Stimulated activated naive CD8-positive, alpha-beta T cell treated with anti-CD3 and anti-CD28 coated beads, Interleukin-15, Interleukin-2, amounts not matched to agents 100 ng/mL and 50 ng/mL, for 24 hours (primary cell): ENCODE data around the gene TDO2.

ENCODE experiments used
- H3K27ac Mint-ChIP-seq: one replicate; pipeline ENCODE4 v1.8.0; 2021; ENCODE audit warnings: mild to moderate bottlenecking, mixed read lengths
- H3K27me3 Mint-ChIP-seq: one replicate; pipeline ENCODE4 v1.8.0; 2021; ENCODE audit warnings: mixed read lengths
- H3K36me3 Mint-ChIP-seq: one replicate; pipeline ENCODE4 v1.8.0; 2021; ENCODE audit warnings: low read depth, mixed read lengths
- H3K4me1 Mint-ChIP-seq: one replicate; pipeline ENCODE4 v1.8.0; 2021; ENCODE audit warnings: low read depth, mixed read lengths
- H3K4me3 Mint-ChIP-seq: one replicate; pipeline ENCODE4 v1.8.0; 2021; ENCODE audit warnings: mild to moderate bottlenecking, mixed read lengths
- H3K9me3 Mint-ChIP-seq: one replicate; pipeline ENCODE4 v1.8.0; 2021; ENCODE audit warnings: mixed read lengths

TDO2 gene

DNA sequence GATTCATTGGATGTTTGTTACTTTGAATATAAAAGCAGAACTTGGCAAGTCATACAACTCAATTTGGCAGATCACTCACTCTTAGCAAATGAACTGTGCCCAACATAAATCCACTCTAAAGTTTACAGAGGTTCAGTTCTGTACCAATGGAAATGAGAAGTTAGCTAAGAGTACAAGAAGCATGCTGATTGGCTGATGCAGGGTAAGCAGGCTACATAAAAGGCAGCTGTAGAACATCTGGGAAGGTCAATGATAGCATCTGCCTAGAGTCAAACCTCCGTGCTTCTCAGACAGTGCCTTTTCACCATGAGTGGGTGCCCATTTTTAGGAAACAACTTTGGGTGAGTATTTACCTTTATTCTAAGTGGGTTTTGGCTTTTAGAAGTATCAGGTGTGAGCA, at the start of gene TDO2:
TDO2 (plus strand) TSS at position 244 of the 400 bp plus-strand sequence; CDS start at position 307, 63 bp downstream.
- peaks cover under 1% of the 10 kb centered on the region for H3K9me3 Mint-ChIP-seq
- H3K36me3 Mint-ChIP-seq, result no peaks in the 10 kb centered on the region
- peaks cover 3% of the 10 kb centered on the region for H3K4me1 Mint-ChIP-seq
- H3K4me3 Mint-ChIP-seq, result no peak within 1 kb of the TSS
- H3K27me3 Mint-ChIP-seq, result peaks cover 19% of the 10 kb centered on the region
- no peak within 1 kb of the TSS for H3K27ac Mint-ChIP-seq

DNA sequence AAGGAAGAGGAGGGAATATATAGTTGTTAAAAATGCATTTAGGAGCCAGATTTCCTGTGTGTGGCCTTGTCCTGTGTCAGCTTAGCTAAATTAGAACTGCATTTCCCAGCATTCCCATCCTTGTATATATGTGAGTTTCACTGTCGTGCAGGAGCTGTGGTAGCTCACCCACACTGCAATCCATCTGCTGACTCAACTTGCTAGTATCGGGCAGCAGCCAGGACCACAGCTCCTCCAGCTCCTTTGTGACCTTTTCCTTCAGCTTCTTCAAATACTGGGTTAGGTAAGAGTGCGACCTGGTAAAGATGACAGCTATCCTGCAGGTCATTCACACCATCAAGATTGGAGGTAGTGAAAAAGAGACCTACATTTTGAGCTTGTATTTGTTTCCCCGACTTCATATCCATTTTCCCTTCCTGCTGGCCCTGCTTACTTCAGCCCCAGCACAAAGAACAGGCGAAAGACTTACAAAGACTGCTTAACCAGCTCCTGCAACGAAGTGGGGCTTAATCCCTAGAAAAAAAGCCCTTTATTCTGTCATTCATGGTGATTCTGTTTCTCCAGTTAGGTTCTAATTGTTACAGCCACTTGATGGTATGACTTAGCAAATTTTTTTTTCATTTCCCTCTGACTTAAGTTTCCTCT, 48.8 kb upstream of the TDO2 start:
- Mint-ChIP-seq H3K4me1 (no peaks in the 10 kb centered on the region), H3K27me3 (peaks cover 4% of the 10 kb centered on the region), H3K9me3 (peaks cover 3% of the 10 kb centered on the region), H3K27ac (no peak overlapping the region), H3K4me3 (no peak overlapping the region), H3K36me3 (no peaks in the 10 kb centered on the region)

DNA sequence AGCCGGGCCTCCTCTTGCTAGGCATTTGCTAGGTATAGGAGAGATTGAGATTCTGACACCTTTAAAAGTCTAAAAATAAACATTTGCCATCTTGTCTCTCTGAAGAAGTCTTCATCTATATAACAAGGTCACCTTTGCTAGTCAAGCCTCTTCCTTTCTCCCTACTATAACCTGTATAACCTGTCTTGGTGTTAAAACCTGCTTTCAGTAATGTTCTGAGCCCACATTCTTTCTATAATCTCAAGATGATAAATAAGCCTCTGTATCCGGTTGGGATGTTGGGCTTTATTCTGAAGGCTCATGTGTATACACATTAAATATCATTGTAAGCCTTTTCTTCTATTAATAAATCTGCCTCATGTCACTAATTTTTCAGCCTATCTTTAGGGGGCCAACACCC, 47.6 kb upstream of the TDO2 start:
- no peaks in the 10 kb centered on the region for H3K36me3 Mint-ChIP-seq
- no peaks in the 10 kb centered on the region for H3K9me3 Mint-ChIP-seq
- no peaks in the 10 kb centered on the region for H3K4me1 Mint-ChIP-seq
- H3K4me3 Mint-ChIP-seq, result no peak overlapping the region
- H3K27ac Mint-ChIP-seq, result no peak overlapping the region
- H3K27me3 Mint-ChIP-seq, result peaks cover 4% of the 10 kb centered on the region

- H3K4me3 Mint-ChIP-seq, result no peak within 1 kb of the TSS
- H3K36me3 Mint-ChIP-seq, result no peaks in the 10 kb centered on the region
- H3K27me3 Mint-ChIP-seq, result peaks cover 3% of the 10 kb centered on the region
- H3K9me3 Mint-ChIP-seq, result peaks cover 14% of the 10 kb centered on the region
- no peak within 1 kb of the TSS for H3K27ac Mint-ChIP-seq
- H3K4me1 Mint-ChIP-seq, result no peaks in the 10 kb centered on the region
These were observed 37.3 kb upstream of the TDO2 start, which contains the start of gene ASIC5 for GRCh38 chr4:155866177-155866576. Gene ASIC5, minus strand, starts transcription at chr4:155866277. Its CDS starts 51 bp downstream, at chr4:155866226.

DNA sequence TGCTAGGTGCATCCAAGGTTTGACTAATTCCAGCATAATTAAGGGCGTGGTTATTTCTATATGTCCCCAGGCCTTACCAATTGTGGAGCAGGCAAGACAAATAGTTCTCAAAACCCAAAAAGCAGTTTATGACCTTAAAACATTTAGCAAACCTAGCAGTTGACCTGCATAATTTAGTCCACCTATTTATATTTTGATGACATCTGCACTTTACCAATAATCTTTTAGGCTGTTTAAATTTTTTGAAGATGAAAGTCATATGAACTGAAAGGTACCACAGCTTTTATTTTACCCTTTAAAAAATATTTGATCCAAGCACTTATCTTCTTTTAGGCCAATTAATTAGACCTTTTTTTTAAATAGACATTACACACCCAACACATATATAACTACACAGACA, 27.6 kb upstream of the TDO2 start:
- Mint-ChIP-seq H3K4me3 (no peak overlapping the region), H3K9me3 (no peaks in the 10 kb centered on the region), H3K27ac (no peak overlapping the region), H3K36me3 (no peaks in the 10 kb centered on the region), H3K4me1 (no peaks in the 10 kb centered on the region), H3K27me3 (peaks cover 5% of the 10 kb centered on the region)

- Mint-ChIP-seq H3K4me3 (no peak overlapping the region), H3K27ac (no peak overlapping the region), H3K9me3 (no peaks in the 10 kb centered on the region), H3K4me1 (no peaks in the 10 kb centered on the region), H3K27me3 (no peaks in the 10 kb centered on the region), H3K36me3 (no peaks in the 10 kb centered on the region)
These were observed 25.5 kb upstream of the TDO2 start for GRCh38 chr4:155877971-155878370.

GRCh38 chr4:155878611-155879010, 24.9 kb upstream of the TDO2 start:
- no peaks in the 10 kb centered on the region for H3K36me3 Mint-ChIP-seq
- no peaks in the 10 kb centered on the region for H3K9me3 Mint-ChIP-seq
- H3K4me3 Mint-ChIP-seq, result no peak overlapping the region
- H3K27me3 Mint-ChIP-seq, result no peaks in the 10 kb centered on the region
- no peak overlapping the region for H3K27ac Mint-ChIP-seq
- no peaks in the 10 kb centered on the region for H3K4me1 Mint-ChIP-seq

DNA sequence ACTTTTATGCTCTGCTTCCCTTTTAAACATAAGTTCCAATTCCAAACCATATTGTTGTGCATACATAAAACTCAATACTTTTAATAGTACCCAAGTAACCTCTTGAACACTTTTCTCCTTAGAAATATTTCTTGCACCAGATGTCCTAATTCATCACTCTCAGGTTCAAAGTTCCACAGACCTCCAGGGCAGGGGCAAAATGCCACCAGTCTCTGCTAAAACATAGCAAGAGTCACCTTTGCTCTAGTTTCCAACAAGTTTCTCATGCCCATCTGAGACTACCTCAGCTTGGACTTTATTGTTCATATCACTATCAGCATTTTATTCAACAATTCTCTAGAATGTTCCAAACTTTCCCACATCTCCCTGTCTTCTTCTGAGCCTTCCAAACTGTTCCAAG, 23.7 kb upstream of the TDO2 start:
- Mint-ChIP-seq H3K27me3 (no peaks in the 10 kb centered on the region), H3K4me3 (no peak overlapping the region), H3K9me3 (no peaks in the 10 kb centered on the region), H3K4me1 (no peaks in the 10 kb centered on the region), H3K27ac (no peak overlapping the region), H3K36me3 (no peaks in the 10 kb centered on the region)

- Mint-ChIP-seq H3K36me3 (no peaks in the 10 kb centered on the region), H3K9me3 (no peaks in the 10 kb centered on the region), H3K4me3 (no peak overlapping the region), H3K4me1 (no peaks in the 10 kb centered on the region), H3K27me3 (no peaks in the 10 kb centered on the region), H3K27ac (no peak overlapping the region)
These were observed 21.9 kb upstream of the TDO2 start for GRCh38 chr4:155881555-155881954.

GRCh38 chr4:155883895-155884294, 19.6 kb upstream of the TDO2 start:
- Mint-ChIP-seq H3K9me3 (no peaks in the 10 kb centered on the region), H3K27me3 (no peaks in the 10 kb centered on the region), H3K4me3 (no peak overlapping the region), H3K4me1 (no peaks in the 10 kb centered on the region), H3K27ac (no peak overlapping the region), H3K36me3 (no peaks in the 10 kb centered on the region)

DNA sequence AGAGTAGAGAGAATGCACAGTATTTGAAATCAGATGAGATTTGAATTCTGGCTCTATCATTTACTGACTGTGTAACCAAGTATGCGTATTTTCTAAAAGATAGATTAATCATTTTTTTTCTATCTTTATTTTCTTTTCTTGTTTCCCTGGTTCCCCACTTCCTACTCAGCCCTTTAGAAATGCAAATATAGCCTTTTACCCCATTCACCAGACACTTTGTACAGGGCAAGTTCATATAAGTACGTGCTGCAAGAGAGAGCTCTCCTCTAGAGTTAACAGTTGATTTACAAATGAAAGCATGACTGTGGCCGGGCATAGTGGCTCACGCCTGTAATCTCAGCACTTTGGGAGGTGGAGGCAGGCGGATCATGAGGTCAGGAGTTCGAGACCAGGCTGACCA, 17.8 kb upstream of the TDO2 start:
- H3K9me3 Mint-ChIP-seq, result no peaks in the 10 kb centered on the region
- H3K4me1 Mint-ChIP-seq, result no peaks in the 10 kb centered on the region

DNA sequence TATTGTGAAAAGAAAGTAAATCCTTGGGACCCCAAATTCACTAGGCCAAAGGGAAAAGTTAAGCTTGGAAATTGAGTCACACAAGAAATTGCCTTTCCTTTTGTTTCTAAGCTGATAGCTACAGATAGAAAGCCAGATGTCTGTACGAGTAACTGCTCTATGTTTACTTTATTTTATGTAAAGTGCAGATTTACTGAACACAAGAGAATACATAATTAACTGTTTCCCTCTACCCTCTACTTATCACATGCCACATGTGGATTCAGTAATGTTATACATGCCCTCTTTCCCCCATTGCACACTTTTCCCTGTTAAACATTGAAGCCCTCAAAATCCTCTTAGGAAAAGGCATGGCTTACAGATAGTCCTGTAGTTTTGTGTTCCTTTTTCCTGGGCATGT, 16.5 kb upstream of the TDO2 start:
- Mint-ChIP-seq H3K4me1 (no peaks in the 10 kb centered on the region), H3K27me3 (peaks cover 18% of the 10 kb centered on the region), H3K4me3 (no peak overlapping the region), H3K27ac (no peak overlapping the region), H3K9me3 (peaks cover 4% of the 10 kb centered on the region), H3K36me3 (no peaks in the 10 kb centered on the region)

More for the DNA sequence above, 17.8 kb upstream of the TDO2 start:
- Mint-ChIP-seq H3K27ac (no peak overlapping the region), H3K27me3 (peaks cover 6% of the 10 kb centered on the region), H3K4me3 (no peak overlapping the region), H3K36me3 (no peaks in the 10 kb centered on the region)

GRCh38 chr4:155887847-155888570, 15.5 kb upstream of the TDO2 start:
- Mint-ChIP-seq H3K36me3 (no peaks in the 10 kb centered on the region), H3K27me3 (peaks cover 25% of the 10 kb centered on the region), H3K4me1 (no peaks in the 10 kb centered on the region), H3K27ac (no peak overlapping the region), H3K9me3 (peaks cover 4% of the 10 kb centered on the region), H3K4me3 (no peak overlapping the region)

DNA sequence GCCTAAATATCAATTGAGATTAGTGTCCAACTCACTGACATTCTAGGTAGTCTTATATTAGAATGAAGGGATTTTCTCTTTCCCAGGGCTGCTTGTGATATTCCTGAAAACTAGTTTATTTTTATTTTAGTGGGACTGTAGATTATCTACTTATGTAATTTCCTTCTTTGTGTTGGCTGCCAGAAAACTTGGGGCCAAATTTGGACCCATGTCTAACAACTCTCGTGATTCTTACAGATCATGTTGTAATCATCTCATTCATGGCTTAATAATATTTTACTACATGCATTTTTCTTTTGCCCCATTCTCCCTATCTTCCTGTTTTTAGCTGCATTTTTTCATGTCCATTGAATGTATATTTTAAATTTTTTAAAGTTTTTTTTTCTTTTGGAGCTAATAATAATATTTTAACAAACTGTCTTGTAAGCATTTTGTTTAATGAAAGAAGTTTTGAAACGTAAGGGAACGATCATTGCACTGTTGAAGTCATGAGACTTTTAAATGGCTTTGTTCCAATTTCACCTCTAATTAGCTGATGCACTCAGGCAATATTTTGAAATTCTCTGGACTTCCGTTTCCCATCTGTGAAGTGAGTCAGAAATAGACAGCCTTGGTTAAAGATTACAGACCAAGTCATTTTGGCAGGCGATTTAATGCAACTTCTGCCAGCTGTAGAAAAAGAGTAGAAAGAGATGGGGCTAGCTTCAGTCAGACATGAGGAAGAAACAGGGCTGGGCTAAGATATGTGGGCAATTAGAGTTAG, 14.3 kb upstream of the TDO2 start:
- peaks cover 4% of the 10 kb centered on the region for H3K9me3 Mint-ChIP-seq
- no peaks in the 10 kb centered on the region for H3K4me1 Mint-ChIP-seq
- H3K27me3 Mint-ChIP-seq, result peaks cover 25% of the 10 kb centered on the region
- no peak overlapping the region for H3K27ac Mint-ChIP-seq
- H3K4me3 Mint-ChIP-seq, result no peak overlapping the region
- H3K36me3 Mint-ChIP-seq, result no peaks in the 10 kb centered on the region

GRCh38 chr4:155889946-155890345, 13.6 kb upstream of the TDO2 start:
- Mint-ChIP-seq H3K4me3 (no peak overlapping the region), H3K9me3 (peaks cover 4% of the 10 kb centered on the region), H3K4me1 (no peaks in the 10 kb centered on the region), H3K36me3 (no peaks in the 10 kb centered on the region), H3K27ac (no peak overlapping the region), H3K27me3 (peaks cover 25% of the 10 kb centered on the region)
